ENCODE results near the gene LOXL1. TPM values are rescaled to one million over a fixed set of nuclear protein-coding genes. Genes with fewer than 3 reads are reported as not detected.

LOXL1 gene
- total and polyA plus RNA-seq, 2 of the 4 experiments (the other 2 are of a cell fraction) = 148 to 332 TPM

DNA sequence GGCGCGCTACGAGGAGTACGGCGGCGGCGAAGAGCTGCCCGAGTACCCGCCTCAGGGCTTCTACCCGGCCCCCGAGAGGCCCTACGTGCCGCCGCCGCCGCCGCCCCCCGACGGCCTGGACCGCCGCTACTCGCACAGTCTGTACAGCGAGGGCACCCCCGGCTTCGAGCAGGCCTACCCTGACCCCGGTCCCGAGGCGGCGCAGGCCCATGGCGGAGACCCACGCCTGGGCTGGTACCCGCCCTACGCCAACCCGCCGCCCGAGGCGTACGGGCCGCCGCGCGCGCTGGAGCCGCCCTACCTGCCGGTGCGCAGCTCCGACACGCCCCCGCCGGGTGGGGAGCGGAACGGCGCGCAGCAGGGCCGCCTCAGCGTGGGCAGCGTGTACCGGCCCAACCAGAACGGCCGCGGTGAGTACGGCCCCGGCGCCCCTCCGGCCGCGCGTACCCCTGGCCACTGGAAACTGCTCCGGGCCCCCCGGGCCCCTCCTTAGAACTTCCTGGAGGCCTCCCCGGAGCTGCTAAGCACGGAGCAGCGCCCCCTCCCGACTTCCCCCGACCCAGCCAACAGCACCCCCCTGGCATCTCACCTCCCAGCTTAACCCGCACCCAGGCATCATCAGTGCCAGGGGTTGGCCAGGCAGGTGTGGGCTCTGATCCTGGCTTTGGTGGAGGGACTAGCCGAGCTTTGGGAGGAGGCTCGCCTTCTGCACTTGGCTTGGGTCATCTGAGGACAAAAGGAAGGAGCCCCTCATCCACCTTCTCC, 1.4 kb downstream of the LOXL1 start:
- 1% methylated on average over 31 of the region's 78 CpGs; no CpG with 5 or more reads in 1 of the 2 experiments for WGBS, 2 experiments (ENCODE audit: extremely low coverage in 2 of 2, insufficient read length in 1 of 2)
- no TSS peak for BruUV-seq (replicated peaks)
- no peak for TF ChIP-seq NFE2L2 (IDR thresholded peaks at IDR 0.05; ENCODE audit: low read depth, low read length)
- TF ChIP-seq MXI1 (IDR thresholded peaks at IDR 0.05; ENCODE audit: borderline replicate concordance, low read depth, low read length) = peak; percentile 63; the same call in 1 of the 2 replicates
- peak; percentile 51; the same call in 1 of the 2 replicates for TF ChIP-seq POLR2A (IDR thresholded peaks at IDR 0.05; ENCODE audit: low read depth, low read length)
- no peak for TF ChIP-seq SMC3 (IDR thresholded peaks at IDR 0.05; ENCODE audit: low read depth, low read length)
- peak; percentile 62; the same call in 1 of the 2 replicates for TF ChIP-seq MAZ (IDR thresholded peaks at IDR 0.05; ENCODE audit: borderline replicate concordance, low read depth, low read length)
- TF ChIP-seq RAD21 (IDR thresholded peaks at IDR 0.05; ENCODE audit: low read length) = peak; percentile 19
- no peak for TF ChIP-seq CEBPB (IDR thresholded peaks at IDR 0.05; ENCODE audit: low read depth, low read length)
- no peak for TF ChIP-seq FOS (IDR thresholded peaks at IDR 0.05; ENCODE audit: low read depth, low read length)
- no peak for TF ChIP-seq RFX5 (IDR thresholded peaks at IDR 0.05; ENCODE audit: low read depth, low read length)
- no peak for TF ChIP-seq RCOR1 (IDR thresholded peaks at IDR 0.05; ENCODE audit: insufficient replicate concordance, low read length)
- TF ChIP-seq MAFK (IDR thresholded peaks at IDR 0.05; ENCODE audit: low read depth, low read length) = no peak
- TF ChIP-seq, protein P1, sequence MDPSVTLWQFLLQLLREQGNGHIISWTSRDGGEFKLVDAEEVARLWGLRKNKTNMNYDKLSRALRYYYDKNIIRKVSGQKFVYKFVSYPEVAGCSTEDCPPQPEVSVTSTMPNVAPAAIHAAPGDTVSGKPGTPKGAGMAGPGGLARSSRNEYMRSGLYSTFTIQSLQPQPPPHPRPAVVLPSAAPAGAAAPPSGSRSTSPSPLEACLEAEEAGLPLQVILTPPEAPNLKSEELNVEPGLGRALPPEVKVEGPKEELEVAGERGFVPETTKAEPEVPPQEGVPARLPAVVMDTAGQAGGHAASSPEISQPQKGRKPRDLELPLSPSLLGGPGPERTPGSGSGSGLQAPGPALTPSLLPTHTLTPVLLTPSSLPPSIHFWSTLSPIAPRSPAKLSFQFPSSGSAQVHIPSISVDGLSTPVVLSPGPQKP (IDR thresholded peaks at IDR 0.05; ENCODE audit: borderline replicate concordance, low read depth, low read length) = no peak
- no peak for TF ChIP-seq CHD1 (IDR thresholded peaks at IDR 0.05; ENCODE audit: low read depth, low read length)
- TF ChIP-seq, protein P2, sequence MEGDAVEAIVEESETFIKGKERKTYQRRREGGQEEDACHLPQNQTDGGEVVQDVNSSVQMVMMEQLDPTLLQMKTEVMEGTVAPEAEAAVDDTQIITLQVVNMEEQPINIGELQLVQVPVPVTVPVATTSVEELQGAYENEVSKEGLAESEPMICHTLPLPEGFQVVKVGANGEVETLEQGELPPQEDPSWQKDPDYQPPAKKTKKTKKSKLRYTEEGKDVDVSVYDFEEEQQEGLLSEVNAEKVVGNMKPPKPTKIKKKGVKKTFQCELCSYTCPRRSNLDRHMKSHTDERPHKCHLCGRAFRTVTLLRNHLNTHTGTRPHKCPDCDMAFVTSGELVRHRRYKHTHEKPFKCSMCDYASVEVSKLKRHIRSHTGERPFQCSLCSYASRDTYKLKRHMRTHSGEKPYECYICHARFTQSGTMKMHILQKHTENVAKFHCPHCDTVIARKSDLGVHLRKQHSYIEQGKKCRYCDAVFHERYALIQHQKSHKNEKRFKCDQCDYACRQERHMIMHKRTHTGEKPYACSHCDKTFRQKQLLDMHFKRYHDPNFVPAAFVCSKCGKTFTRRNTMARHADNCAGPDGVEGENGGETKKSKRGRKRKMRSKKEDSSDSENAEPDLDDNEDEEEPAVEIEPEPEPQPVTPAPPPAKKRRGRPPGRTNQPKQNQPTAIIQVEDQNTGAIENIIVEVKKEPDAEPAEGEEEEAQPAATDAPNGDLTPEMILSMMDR (conservative IDR thresholded peaks at IDR 0.05; ENCODE audit: low read depth, low read length) = peak; percentile 42

More for the DNA sequence above, 1.4 kb downstream of the LOXL1 start:
- H4K8ac ChIP-seq (ENCODE audit: low read depth in 2 of 2, low read length in 2 of 2) = peak overlapping the region; percentile 77 to 98; a peak in 3 of 4 replicates
- H3K4ac ChIP-seq (ENCODE audit: low read depth, low read length) = peak overlapping the region; percentile 86
- peaks cover 59% of the 10 kb centered on the region for H3K4me1 ChIP-seq (ENCODE audit: control insufficient read depth, insufficient read depth, low read length)
- H3K9me3 ChIP-seq (ENCODE audit: control insufficient read depth, insufficient read depth, low read length) = no peaks in the 10 kb centered on the region
- peaks cover 44% of the 10 kb centered on the region for H4K20me1 ChIP-seq (ENCODE audit: insufficient read depth, low read length)
- ChIA-PET POLR2A (ENCODE audit: unreplicated experiment) (no interaction called here), CTCF (interaction anchor here (0.6 to 1.4 kb wide), 3 partner anchors 8 to 139 kb away, joined by 3 to 6 read pairs (median 4); partner anchors contain the start of gene TBC1D21)
- peak overlapping the region; percentile 97 for H3K4me2 ChIP-seq (ENCODE audit: low read depth, low read length)
- H3K27me3 ChIP-seq (ENCODE audit: control insufficient read depth, insufficient read depth, low read length) = no peaks in the 10 kb centered on the region
- H3K4me3 ChIP-seq (ENCODE audit: insufficient read depth, low read depth, low read length) = peak overlapping the region; percentile 73
- H2BK5ac ChIP-seq (ENCODE audit: low read depth, low read length, poor library complexity, severe bottlenecking) = peak overlapping the region; percentile 95
- H2BK15ac ChIP-seq (ENCODE audit: low read depth, low read length) = no peak overlapping the region
- peak overlapping the region; percentile 93 for H2AK5ac ChIP-seq (ENCODE audit: low read depth, low read length)
- peak overlapping the region; percentile 89 for H2AFZ ChIP-seq (replicated peaks; ENCODE audit: low read length, poor library complexity)
- H3K9me1 ChIP-seq (ENCODE audit: insufficient read depth, low read length) = peaks cover 44% of the 10 kb centered on the region
- peak overlapping the region; percentile 90 for H3K14ac ChIP-seq (replicated peaks; ENCODE audit: low read depth, low read length)
- dilution Hi-C loops (cut with HindIII; ENCODE audit: low sequenced_read_pairs, unreplicated experiment) (no loop called here), in situ Hi-C loops (cut with MboI; ENCODE audit: low sequenced_read_pairs) (no loop called here), intact Hi-C loops (cut with micrococcal nuclease) (no loop called here)
- peak overlapping the region; percentile 99 for H2AK9ac ChIP-seq (replicated peaks; ENCODE audit: low read depth, low read length, poor library complexity)
- peaks cover 43 to 83% of the 10 kb centered on the region in 2 experiments for H3K79me1 ChIP-seq (ENCODE audit: low read depth in 1 of 2, low read length in 2 of 2)
- peak overlapping the region; percentile 50 for H3K56ac ChIP-seq (ENCODE audit: extremely low read depth, insufficient read depth, low read length)
- H4K5ac ChIP-seq (ENCODE audit: low read depth, low read length) = peak overlapping the region; percentile 36; the same call in 1 of the 2 replicates
- H3K27ac ChIP-seq (ENCODE audit: insufficient read depth, low read length) = peak overlapping the region; percentile 93
- H3K9ac ChIP-seq (ENCODE audit: low read depth, low read length) = peak overlapping the region; percentile 81
- 0 out of 2 replicates have a peak overlapping the region, but pooled peaks have one; percentile 37 for H2BK20ac ChIP-seq (ENCODE audit: low read depth, low read length)
- peak overlapping the region; percentile 61 for H2BK120ac ChIP-seq (ENCODE audit: low read depth, low read length)
- peak overlapping the region; percentile 30; the same call in 1 of the 2 replicates for H3K18ac ChIP-seq (ENCODE audit: low read depth, low read length)
- peak overlapping the region; percentile 87; the same call in 1 of the 2 replicates for H3K23ac ChIP-seq (ENCODE audit: low read depth, low read length)
- peaks cover 8% of the 10 kb centered on the region for H3K36me3 ChIP-seq (ENCODE audit: control insufficient read depth, insufficient read depth, low read length)
- H4K91ac ChIP-seq (ENCODE audit: insufficient read depth, low read depth, low read length) = peak overlapping the region; percentile 74; the same call in 1 of the 2 replicates
- ATAC-seq (ENCODE audit: low read depth) = peak; percentile 19
- peak; percentile 51 for DNase-seq
